Measurements from ENCODE around the gene TNN. TPM values are rescaled to one million over a fixed set of nuclear protein-coding genes. Genes with fewer than 3 reads are reported as not detected.

The TNN gene
- total RNA-seq, 2 donors from 2014 or later = 0.63 to 0.79 TPM

DNA sequence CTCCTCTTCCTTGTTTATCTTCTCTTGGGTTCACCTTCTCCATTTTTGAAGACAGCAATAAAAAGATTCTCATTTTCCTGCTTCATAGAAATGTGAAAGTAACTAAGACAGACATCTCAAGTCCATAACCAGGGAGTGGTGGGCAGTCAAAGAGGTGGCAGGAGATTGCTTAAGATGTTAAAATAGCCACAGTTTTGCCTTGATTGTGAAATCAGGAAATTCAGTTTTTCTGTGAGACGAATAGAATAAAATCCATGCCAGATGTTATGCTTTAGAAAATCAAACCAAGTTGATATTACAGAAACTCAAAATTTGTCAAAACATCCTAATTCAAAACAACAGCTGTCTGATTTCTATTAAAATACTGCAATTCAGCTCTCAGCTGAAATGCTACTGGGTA lies 57.2 kb downstream of the TNN start:
- Histone ChIP-seq H3K4me3 (no peak overlapping the region), H3K4me1 (peaks cover 0 to 16% of the 10 kb centered on the region in 2 donors), H3K36me3 (no peaks in the 10 kb centered on the region), H3K27me3 (no peaks in the 10 kb centered on the region), H3K9me3 (no peaks in the 10 kb centered on the region), H3K27ac (peak overlapping the region in 1 of 2 donors; percentile 50)
- DNase-seq (ENCODE audit: low spot score) = peak; percentile 36
- TF ChIP-seq, protein P1, sequence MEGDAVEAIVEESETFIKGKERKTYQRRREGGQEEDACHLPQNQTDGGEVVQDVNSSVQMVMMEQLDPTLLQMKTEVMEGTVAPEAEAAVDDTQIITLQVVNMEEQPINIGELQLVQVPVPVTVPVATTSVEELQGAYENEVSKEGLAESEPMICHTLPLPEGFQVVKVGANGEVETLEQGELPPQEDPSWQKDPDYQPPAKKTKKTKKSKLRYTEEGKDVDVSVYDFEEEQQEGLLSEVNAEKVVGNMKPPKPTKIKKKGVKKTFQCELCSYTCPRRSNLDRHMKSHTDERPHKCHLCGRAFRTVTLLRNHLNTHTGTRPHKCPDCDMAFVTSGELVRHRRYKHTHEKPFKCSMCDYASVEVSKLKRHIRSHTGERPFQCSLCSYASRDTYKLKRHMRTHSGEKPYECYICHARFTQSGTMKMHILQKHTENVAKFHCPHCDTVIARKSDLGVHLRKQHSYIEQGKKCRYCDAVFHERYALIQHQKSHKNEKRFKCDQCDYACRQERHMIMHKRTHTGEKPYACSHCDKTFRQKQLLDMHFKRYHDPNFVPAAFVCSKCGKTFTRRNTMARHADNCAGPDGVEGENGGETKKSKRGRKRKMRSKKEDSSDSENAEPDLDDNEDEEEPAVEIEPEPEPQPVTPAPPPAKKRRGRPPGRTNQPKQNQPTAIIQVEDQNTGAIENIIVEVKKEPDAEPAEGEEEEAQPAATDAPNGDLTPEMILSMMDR (IDR thresholded peaks at IDR 0.05) = no peak

- H3K4me1 ChIP-seq = peaks cover 0 to 29% of the 10 kb centered on the region in 2 donors
- H3K36me3 ChIP-seq = no peaks in the 10 kb centered on the region
- peak; percentile 50 for DNase-seq (ENCODE audit: low spot score)
- H3K27ac ChIP-seq = no peak overlapping the region
- H3K4me3 ChIP-seq = no peak overlapping the region
- TF ChIP-seq, protein P1 (IDR thresholded peaks at IDR 0.05) = no peak
- no peaks in the 10 kb centered on the region for H3K9me3 ChIP-seq
- no peaks in the 10 kb centered on the region for H3K27me3 ChIP-seq
Measured at GRCh38 chr1:175126347-175126746, 58.7 kb downstream of the TNN start.

- H3K4me1 ChIP-seq = peaks cover 0 to 39% of the 10 kb centered on the region in 2 donors
- H3K36me3 ChIP-seq = no peaks in the 10 kb centered on the region
- peak; percentile 46 for DNase-seq (ENCODE audit: low spot score)
- H3K27me3 ChIP-seq = no peaks in the 10 kb centered on the region
- TF ChIP-seq, protein P1 (IDR thresholded peaks at IDR 0.05) = no peak
- H3K9me3 ChIP-seq = no peaks in the 10 kb centered on the region
- H3K27ac ChIP-seq = no peak overlapping the region
- no peak overlapping the region for H3K4me3 ChIP-seq
Measured at GRCh38 chr1:175127565-175127964, 59.9 kb downstream of the TNN start.

DNA sequence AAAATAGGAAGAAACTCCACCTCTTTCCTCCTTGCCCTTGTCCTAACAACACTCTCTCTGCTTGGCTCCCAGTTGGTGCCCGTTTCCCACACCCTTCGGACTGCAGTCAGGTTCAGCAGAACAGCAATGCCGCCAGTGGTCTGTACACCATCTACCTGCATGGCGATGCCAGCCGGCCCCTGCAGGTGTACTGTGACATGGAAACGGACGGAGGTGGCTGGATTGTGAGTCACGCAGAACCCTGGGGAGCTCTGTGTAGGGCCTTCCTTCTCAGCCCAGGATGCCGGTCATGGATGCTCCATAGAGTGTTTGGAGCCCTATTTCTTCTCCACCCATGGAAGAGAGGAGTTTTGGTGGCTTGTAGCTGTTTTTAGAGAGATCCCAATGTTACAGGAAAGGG lies 60.9 kb downstream of the TNN start:
- Histone ChIP-seq H3K4me3 (no peak overlapping the region), H3K4me1 (peaks cover 0 to 46% of the 10 kb centered on the region in 2 donors), H3K27me3 (no peaks in the 10 kb centered on the region), H3K36me3 (no peaks in the 10 kb centered on the region), H3K9me3 (no peaks in the 10 kb centered on the region), H3K27ac (no peak overlapping the region)
- TF ChIP-seq, protein P1 (IDR thresholded peaks at IDR 0.05) = no peak
- DNase-seq (ENCODE audit: low spot score) = peak; percentile 51

DNA sequence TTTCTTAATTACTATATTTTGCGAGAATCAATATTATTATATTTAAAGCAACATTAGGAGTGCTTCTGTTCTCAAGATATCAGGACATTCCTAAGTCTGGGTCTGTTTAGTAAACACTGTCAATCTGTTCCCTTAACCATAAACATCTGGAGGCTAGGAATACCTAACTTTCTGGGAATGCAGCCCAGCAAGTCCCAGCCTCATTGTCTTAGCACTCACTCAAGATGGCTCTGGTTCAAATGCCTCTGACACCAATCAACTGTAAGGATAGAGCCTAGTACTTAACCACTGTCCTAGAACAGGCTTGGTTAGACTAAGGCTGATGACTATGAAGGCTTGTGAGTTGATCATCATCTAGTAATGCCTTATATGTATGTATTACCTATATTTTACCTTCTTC lies 61.5 kb downstream of the TNN start:
- H3K4me3 ChIP-seq = no peak overlapping the region
- H3K36me3 ChIP-seq = no peaks in the 10 kb centered on the region
- DNase-seq (ENCODE audit: low spot score) = peak; percentile 7
- peaks cover 0 to 46% of the 10 kb centered on the region in 2 donors for H3K4me1 ChIP-seq
- peak overlapping the region in 1 of 2 donors; percentile 13 for H3K27ac ChIP-seq
- no peaks in the 10 kb centered on the region for H3K9me3 ChIP-seq
- no peaks in the 10 kb centered on the region for H3K27me3 ChIP-seq
- TF ChIP-seq, protein P1 (IDR thresholded peaks at IDR 0.05) = no peak

GRCh38 chr1:175129644-175129996 lies 62.0 kb downstream of the TNN start:
- Histone ChIP-seq H3K9me3 (no peaks in the 10 kb centered on the region), H3K27ac (peak overlapping the region in 1 of 2 donors; percentile 13), H3K4me1 (peaks cover 0 to 46% of the 10 kb centered on the region in 2 donors), H3K36me3 (no peaks in the 10 kb centered on the region), H3K27me3 (no peaks in the 10 kb centered on the region), H3K4me3 (no peak overlapping the region)
- TF ChIP-seq, protein P1 (IDR thresholded peaks at IDR 0.05) = no peak
- no peak for DNase-seq (ENCODE audit: low spot score)
